Activated CD8-positive, alpha-beta memory T cell treated with anti-CD3 and anti-CD28 coated beads, Interleukin-2, amount 50 U/mL, for 24 hours (primary cell): ENCODE data around the gene CAMKMT.

Experiments used
- DNase-seq: peaks from one replicate; pipeline ENCODE4 v3.0.0-alpha.2; 2020; ENCODE audit errors: extremely low read depth

CAMKMT gene

DNA sequence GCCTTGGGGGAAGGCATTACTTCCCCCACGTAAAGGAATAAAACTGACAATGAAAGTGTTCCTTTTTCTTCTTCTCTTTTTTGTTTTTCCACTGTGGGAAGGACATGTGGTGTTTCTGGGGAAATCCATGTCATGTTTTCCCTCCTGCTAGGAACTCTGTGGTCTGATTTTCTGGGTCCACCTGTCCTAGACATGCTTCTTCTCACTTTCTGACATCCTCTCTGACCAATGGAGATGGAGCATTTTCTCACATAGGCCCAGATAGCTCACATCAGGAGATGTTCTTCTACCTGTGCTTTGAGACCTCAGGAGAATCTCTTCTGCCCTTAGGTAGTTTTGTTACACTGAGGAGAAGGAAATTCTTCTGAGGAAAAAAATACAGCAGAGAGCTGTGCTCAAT lies 327.8 kb downstream of the CAMKMT start:
- no peak for DNase-seq

GRCh38 chr2:44691174-44691785 lies 329.5 kb downstream of the CAMKMT start:
- no peak for DNase-seq

DNA sequence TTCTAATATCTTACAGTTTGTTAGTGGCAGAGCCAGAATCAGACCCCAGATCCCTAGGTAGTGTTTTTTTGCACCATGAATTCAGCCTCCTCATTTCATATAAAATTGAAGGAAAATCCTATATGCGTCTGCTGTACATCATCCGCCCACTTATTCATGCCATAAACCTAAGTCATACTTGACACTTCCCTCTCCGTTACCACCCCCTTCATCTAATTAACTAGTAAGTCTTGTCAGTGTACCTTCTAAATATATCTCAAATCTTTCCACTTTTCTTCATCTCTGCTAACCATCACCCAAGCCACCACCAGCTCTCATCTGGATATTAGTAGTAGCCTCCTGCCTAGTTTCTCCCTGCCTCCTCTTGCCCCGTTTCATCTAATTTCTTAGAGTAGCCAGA lies 331.1 kb downstream of the CAMKMT start:
- no peak for DNase-seq

- DNase-seq = no peak
These were observed 339.1 kb downstream of the CAMKMT start for GRCh38 chr2:44700824-44701223.

DNA sequence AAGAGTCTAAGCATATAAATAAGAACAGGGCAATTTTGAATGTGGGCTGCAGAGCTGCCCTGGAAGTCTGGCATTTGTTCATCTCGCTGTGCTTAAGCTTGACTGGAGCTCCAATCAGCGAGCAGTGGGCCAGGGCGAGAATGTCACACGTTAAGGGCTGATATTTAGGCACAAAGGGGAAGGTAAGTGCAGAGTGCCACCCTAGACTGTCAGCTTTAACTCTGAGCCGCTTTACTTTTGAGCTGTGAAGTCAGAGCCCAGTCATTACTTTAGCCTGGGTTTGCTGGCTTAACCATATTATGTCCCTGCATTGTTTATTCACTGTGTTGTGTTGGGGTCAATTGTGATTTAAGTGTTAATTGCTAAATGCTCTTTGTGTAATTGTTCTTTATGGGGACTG lies 343.6 kb downstream of the CAMKMT start:
- DNase-seq = no peak

GRCh38 chr2:44705876-44706480 lies 344.2 kb downstream of the CAMKMT start:
- no peak for DNase-seq

GRCh38 chr2:44706681-44707553 lies 345.2 kb downstream of the CAMKMT start:
- DNase-seq = no peak

DNA sequence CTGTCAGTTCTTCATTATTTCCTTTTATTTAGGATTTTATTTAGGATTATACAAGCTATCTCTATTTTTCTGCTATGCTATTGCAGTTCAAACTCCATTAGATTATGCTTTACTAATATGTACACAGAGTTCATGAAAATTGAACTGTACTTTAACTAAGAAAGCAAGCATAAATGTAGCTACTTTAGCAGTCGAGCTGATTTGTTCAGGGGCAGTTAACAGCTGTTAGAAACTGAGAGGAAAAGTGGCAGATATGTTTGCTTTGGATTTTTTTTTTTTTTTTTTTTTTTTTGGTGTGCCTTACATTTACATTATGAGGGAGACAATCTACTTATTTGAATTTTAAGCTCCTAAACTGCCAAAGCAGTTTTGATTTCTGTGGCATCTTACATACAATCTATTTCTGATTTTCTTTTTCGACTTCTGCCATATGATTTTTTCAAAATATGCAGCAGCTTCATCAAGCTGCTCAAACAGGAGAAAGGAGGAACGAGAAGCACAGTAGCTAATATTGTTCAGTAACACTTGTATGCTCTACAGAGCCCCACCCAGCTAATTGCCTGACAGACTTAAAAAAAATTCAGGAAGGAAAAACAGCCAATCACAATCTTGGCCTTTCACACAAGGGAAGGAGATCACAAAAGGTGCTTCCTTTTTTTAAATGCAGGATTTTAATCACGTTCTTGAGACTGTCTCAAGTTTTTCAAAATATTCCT lies 346.4 kb downstream of the CAMKMT start:
- DNase-seq = no peak

DNA sequence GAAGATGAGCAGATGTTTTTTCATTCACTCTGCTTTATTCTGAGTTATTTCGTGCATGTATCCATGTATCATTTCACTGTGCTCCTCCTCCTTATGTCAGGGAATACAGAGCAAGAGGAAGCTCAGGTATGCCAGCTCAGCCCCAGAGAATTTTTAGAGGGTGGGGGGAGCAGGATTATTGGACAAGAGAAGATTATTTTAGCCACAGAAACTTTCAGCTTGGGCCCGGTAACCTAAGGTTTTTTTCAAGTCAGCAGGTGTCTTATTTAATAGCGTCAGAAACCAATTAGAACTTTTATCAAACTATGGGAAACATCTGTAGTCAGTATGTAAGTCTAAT lies 346.9 kb downstream of the CAMKMT start:
- DNase-seq = no peak

DNA sequence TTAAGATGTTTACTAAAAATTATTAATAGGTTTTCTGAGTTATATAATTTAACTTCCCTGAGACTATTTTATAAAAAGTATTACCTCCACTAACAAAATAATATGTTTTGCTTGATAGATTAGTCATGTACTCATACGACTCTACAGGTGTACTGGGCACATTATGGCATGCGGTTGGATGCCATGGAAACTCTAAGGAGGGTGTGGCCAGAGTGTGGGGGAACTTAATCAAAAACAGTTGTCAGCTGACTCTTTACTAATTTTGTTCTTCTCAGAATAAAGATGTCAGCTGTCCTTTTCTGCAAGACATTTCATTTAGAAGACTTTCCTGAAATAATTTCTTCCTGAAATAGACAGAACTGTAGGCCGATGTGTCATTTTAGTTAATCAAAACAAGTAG lies 351.4 kb downstream of the CAMKMT start:
- DNase-seq = no peak

DNA sequence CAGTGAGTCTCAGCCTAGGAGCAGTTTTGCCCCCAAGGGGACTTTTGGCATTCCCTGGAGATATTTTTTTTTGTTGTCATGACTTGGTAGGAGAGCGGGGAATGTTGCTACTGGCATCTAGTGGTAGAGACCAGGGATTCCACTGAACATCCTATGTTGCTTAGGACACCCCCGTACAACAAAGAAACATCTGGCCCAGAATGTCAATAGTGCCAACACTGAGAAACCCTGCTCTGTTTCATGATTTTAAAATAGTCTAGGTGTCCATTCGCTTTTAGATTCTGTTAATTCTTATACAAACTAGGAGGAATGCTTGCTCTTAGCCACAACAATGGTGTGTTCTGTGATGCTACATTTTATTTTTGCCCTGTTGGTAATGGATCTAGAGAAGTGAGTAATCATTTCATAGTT lies 353.9 kb downstream of the CAMKMT start:
- DNase-seq = no peak

DNA sequence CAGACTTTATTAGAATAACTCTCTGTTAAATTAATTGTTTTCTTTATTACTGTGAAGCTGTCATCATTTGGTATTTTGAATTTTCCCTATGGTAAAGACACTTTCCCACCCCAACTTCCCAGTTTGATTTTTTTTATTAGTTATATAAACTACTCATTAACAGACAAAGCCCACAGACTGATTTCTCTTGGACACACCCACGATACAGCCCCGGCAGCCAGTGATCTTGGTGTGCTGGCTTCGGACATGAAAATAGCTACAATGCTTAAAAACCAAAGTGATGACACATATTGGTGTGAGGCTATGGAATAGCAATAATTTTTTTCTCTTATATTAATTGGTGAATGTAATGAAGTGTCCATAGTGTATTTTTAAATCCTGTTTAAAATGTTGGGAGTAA lies 354.4 kb downstream of the CAMKMT start:
- DNase-seq = no peak

DNA sequence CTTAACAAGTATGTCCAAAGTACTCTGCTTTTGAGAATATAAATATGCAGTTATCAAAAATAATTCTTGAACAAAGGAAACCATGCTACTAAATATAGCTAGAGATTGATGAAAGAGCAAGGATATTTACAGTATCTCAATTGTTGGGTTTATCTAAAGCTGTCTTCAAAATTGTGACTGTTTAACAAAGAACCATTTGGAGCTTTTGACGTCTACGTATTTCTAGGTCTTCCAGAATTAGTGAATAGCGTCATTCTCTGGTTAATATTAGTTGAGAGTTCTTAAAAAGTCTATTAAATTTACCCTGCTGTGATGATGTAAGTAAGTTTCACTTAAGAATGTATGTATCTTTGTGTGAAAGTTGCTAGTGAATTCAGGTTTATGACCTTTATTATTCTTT lies 356.7 kb downstream of the CAMKMT start:
- DNase-seq = no peak

DNA sequence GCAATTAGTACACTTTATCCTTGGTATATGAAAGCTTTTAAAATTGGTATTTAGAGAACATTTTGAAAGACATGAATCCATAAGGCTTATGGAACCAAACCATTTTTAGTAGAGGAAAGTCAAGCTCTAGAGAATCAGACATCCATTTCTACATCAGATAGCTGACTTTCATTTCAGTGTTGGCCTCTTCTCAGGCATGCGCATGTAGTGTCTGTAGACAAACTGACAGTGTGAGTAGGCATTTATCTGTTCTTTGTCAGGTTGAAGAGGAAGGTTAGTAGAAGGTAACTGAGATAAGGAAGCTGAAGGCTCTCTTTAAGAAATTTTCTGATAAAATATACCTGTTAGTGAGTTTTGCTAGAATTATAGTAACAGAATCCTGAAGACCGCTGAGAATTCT lies 357.8 kb downstream of the CAMKMT start:
- no peak for DNase-seq

DNA sequence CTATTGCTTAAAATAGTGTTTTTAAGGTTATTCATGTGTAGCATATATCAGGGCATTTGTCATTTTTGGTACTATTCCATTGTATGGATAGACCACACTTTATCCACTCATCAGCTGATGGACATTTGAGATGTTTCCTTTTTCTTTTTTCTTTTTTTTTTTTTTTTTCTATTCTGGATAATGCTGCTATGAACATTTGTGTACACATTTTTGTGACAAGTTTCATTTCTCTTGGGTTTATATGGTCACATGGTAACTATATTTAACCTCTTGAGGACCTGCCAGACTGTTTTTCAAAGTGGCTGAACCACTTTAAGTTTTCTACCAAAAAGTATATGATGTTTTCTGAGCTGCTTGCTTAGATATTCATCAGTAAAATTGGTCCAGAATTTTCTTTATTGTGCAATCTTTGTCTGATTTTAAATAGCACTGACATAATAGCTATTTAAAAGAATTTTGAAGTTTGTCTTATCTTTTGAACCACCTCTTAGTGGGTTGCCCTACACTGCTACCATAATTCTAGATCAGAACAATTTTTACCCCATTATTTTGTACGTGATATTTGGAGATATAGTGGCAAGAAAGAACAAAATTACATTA lies 360.4 kb downstream of the CAMKMT start:
- DNase-seq = no peak

DNA sequence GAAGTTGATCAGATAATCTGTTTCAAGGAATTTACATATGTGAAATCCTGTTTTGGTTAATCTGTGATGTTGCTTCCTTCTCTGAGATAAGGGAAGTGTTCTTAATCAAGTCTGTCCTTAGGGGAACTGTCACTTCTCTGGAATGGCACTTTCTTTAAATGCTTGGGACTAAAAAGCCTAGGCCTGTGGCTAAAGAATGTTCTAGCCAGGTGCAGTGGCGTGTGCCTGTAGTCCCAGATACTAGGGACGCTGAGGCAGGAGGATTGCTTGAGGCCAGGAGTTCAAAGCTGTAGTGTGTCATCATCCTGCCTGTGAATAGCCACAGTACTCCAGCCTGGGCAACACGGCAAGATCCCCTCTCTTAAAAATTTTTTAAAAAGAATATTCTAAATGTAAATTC lies 362.2 kb downstream of the CAMKMT start:
- DNase-seq = no peak

DNA sequence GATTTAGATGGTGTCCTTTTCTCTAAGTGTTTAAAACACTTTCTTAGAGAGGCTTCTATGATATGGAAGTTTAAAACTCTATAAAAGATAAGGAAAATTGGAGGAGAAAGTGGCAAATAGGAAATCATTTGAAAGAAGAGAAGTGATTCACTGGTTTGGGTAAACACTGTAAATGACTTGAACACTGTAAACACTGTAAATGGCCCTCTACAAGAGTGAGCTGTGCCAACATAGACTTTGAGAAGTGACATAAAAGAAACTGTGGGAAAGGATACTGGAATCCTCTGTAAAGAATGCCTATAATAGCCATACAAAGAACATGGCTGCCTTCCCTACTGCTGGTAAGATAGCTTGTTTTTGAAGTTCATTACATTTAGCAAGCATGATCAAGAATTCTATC lies 368.8 kb downstream of the CAMKMT start:
- DNase-seq = no peak

- no peak for DNase-seq
These were observed 369.8 kb downstream of the CAMKMT start for GRCh38 chr2:44731505-44731904.

DNA sequence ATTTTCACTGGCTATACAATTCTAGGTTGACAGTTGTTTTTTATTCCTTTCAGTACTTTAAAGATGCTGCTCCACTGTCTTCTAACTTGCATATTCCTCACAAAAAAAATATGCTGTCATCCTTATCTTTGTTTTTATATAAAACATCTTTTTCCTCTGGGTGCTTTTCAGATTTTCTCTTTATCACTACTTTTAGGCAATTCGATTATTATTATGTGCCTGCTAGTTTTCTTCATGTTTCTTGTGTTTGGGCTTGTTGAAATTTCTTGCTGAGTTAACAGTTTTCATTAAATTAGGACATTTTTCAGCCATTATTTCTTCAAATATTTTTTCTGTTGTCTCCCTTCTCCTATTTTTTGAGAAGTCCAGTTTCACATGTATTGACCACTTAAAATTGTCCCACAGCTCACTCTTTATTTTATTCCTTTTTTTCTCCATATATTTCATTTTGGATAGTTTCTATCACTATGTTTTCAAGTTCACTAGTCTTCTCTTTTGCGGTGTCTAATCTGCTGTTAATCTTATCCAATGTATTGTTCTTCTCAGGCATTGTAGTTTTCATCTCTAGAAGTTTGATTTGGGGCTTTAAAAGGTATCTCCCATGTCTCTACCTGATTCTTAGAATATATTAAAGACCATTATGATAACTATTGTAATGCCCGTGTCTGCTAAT lies 374.7 kb downstream of the CAMKMT start:
- DNase-seq = no peak

GRCh38 chr2:44740678-44741077 lies 378.9 kb downstream of the CAMKMT start:
- DNase-seq = no peak

DNA sequence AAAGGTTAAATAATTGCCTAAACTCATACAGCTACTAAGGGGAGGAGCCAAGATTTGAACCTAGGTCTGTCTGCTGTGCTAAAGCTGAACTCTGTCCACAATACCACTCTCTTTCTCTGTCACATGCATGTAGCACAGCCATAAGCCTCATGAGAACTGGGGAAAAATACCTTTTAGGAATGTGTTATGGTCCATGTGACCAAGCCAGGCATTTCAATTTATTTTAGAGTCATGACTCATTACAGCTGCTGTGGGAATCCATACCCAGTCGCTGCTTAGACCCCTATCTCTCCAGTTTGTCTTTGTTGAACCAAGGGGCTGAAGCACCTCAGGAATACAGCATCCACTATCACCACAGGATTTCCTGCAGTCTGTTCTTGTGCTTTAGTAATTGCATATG lies 379.8 kb downstream of the CAMKMT start:
- DNase-seq = no peak

DNA sequence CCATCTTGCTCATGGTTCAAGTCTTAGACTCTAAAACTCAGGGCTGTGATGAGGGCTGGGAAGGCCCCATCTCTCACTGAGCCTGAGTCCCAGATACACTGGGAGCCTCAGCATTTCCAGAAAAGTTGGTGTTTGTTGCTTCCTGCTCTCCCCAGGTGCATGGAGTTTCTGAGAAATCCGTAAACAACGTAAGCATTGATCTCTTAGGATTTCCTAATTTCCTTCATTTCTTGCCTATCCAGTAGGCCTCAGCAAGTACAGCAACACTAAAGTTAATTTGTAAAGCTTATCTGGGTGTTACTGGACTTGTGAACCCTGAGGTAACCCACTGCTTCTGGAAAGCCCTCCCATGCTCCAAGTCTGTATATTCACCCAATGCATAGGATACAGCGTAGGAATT lies 380.3 kb downstream of the CAMKMT start:
- no peak for DNase-seq
